PFSK-1 (cell line): ENCODE data around the gene RHOD.

Experiments
- POLR2AphosphoS5 ChIP-seq: IDR thresholded peaks from 2 replicates; pipeline ENCODE4 v1.6.1; 2012; ENCODE audit warnings: low read depth, mild to moderate bottlenecking, control low read depth, low read length, moderate library complexity
- SIN3A ChIP-seq: IDR thresholded peaks from 2 replicates; pipeline ENCODE4 v1.6.1; 2012; ENCODE audit warnings: mild to moderate bottlenecking, low read length, moderate library complexity, borderline replicate concordance; ENCODE audit not compliant: insufficient read depth
- TF ChIP-seq, protein P1 (sequence below), 2 experiments: IDR thresholded peaks; 2 replicates each; pipeline versions ENCODE4 v1.6.1 to v1.8.0; 2011 to 2012; ENCODE audit warnings: low read depth in 2 of 2, low read length in 2 of 2, control low read depth in 1 of 2, inconsistent platforms in 1 of 2, mild to moderate bottlenecking in 1 of 2, moderate library complexity in 1 of 2; ENCODE audit not compliant: insufficient read depth in 1 of 2

GRCh38 chr11:67113231-67113721 lies 56.6 kb downstream of the RHOD start:
- no peak for TF ChIP-seq SIN3A
- TF ChIP-seq, protein P1, sequence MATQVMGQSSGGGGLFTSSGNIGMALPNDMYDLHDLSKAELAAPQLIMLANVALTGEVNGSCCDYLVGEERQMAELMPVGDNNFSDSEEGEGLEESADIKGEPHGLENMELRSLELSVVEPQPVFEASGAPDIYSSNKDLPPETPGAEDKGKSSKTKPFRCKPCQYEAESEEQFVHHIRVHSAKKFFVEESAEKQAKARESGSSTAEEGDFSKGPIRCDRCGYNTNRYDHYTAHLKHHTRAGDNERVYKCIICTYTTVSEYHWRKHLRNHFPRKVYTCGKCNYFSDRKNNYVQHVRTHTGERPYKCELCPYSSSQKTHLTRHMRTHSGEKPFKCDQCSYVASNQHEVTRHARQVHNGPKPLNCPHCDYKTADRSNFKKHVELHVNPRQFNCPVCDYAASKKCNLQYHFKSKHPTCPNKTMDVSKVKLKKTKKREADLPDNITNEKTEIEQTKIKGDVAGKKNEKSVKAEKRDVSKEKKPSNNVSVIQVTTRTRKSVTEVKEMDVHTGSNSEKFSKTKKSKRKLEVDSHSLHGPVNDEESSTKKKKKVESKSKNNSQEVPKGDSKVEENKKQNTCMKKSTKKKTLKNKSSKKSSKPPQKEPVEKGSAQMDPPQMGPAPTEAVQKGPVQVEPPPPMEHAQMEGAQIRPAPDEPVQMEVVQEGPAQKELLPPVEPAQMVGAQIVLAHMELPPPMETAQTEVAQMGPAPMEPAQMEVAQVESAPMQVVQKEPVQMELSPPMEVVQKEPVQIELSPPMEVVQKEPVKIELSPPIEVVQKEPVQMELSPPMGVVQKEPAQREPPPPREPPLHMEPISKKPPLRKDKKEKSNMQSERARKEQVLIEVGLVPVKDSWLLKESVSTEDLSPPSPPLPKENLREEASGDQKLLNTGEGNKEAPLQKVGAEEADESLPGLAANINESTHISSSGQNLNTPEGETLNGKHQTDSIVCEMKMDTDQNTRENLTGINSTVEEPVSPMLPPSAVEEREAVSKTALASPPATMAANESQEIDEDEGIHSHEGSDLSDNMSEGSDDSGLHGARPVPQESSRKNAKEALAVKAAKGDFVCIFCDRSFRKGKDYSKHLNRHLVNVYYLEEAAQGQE (IDR thresholded peaks at IDR 0.05; ENCODE audit: insufficient read depth in 1 of 2, low read depth in 2 of 2, low read length in 2 of 2): no peak
- TF ChIP-seq POLR2AphosphoS5: no peak
